PC-9 (cell line): ENCODE measurements around the gene ABCA7.

Source experiments
- CTCF ChIP-seq: fragments of 200-600 bp; sonication (generic); conservative IDR thresholded peaks from 2 replicates; pipeline ENCODE4 v1.6.1; 2017; ENCODE audit warnings: mixed run types, antibody characterized with exemption, mild to moderate bottlenecking, moderate library complexity
- EZH2 ChIP-seq: fragments of 200-600 bp; sonication (generic); IDR thresholded peaks from 2 replicates; pipeline ENCODE4 v1.8.0; 2017; ENCODE audit warnings: antibody characterized with exemption, low read depth

DNA sequence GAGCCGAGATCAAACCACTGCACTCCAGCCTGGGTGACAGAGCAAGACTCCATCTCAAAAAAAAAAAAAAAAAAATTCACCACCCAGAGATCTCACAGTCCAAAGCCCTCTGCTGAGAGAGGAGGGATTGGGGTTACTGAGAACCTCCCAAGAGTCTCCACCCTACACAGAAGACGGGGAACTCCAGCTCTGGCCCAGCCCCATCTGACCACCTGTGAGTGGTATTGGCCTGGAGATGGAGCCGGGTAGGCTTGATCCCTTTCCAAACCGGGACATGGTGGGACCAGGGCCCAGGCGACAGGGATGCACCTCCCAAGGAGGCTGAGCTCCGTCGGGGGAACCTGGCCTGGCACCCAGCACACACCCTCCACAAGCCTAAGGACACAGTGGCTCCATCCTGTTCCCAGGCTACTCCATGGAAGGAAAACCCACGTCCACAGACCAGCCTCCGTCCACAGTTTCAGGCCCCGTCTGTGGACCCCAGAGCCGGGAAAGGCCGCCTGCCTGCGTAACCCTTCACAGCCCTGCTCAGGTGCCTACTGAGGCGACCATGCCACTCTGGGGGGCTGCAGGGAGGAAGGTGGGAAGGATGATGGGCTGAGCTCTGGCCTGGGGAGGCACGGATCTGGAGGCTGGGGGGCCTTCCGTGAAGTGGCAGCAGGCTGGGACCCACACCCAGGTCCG is 20.8 kb upstream of the ABCA7 start:
- no peak for TF ChIP-seq CTCF
- TF ChIP-seq EZH2 = no peak
